ENCODE results near the gene PRSS53. TPM values are rescaled to one million over a fixed set of nuclear protein-coding genes. Genes with fewer than 3 reads are reported as not detected.
A peak's percentile ranks its signal among the peaks of the same experiment; 100 is the strongest.

Gene PRSS53
- total RNA-seq, 2 donors from 2014 or later, result 2.5 TPM

DNA sequence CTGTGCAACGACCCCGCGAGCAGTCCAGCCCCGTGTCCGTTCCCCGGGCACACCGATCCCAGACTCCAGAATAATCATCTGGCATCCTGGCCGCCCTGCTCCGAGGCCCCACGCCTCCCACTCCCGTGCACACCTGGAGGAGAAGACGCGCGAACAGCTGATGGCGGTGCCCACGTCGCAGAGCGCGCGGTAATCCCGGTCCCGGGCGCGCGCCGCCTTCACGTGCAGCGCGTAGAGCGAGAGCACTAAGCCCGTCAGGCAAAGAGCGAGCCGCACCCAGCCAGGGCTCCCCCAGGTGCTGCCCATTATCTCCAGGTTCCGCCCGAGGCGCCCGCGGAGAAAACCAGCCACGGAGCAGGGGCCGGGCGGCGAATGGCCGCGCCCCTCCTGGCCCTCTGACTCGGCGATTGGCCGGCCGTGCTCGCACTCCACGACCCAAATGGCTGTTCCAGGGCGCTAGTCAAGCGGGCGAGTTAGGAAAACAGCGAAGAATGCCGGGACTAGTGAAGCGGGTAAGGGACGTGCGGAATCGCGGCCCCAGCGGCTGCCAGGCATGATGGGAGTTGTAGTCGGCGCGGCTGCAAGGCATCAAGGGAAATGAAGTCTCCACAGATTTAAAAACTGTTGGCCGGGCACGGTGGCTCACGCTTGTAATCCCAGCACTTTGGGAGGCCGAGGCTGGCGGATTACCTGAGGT lies 5.8 kb upstream of the PRSS53 start, which contains the start of gene VKORC1:
Gene VKORC1 (minus strand): TSS at position 374 of the 697 bp plus-strand sequence. CDS start 68 bp downstream, at position 306.
- under 1% methylated on average over 56 of the region's 69 CpGs for WGBS
- Histone ChIP-seq H3K9me3 (no peaks in the 10 kb centered on the region), H3K4me1 (replicated peaks) (no peaks in the 10 kb centered on the region), H3K4me3 (peak within 1 kb of the TSS; percentile 58 to 60), H3K36me3 (peaks cover 0 to 3% of the 10 kb centered on the region in 2 donors), H3K27me3 (replicated peaks; ENCODE audit: insufficient read depth) (no peaks in the 10 kb centered on the region), H3K27ac (peak within 1 kb of the TSS; percentile 82)
- TF ChIP-seq POLR2A (IDR thresholded peaks at IDR 0.05) (peak; percentile 81), POLR2AphosphoS5 (IDR thresholded peaks at IDR 0.05) (peak; percentile 97)
- TF ChIP-seq, protein P1, sequence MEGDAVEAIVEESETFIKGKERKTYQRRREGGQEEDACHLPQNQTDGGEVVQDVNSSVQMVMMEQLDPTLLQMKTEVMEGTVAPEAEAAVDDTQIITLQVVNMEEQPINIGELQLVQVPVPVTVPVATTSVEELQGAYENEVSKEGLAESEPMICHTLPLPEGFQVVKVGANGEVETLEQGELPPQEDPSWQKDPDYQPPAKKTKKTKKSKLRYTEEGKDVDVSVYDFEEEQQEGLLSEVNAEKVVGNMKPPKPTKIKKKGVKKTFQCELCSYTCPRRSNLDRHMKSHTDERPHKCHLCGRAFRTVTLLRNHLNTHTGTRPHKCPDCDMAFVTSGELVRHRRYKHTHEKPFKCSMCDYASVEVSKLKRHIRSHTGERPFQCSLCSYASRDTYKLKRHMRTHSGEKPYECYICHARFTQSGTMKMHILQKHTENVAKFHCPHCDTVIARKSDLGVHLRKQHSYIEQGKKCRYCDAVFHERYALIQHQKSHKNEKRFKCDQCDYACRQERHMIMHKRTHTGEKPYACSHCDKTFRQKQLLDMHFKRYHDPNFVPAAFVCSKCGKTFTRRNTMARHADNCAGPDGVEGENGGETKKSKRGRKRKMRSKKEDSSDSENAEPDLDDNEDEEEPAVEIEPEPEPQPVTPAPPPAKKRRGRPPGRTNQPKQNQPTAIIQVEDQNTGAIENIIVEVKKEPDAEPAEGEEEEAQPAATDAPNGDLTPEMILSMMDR (IDR thresholded peaks at IDR 0.05), result peak in 2 of 4 experiments; percentile 34 to 46
- peak; percentile 96 for DNase-seq (ENCODE audit: low spot score)
- intact Hi-C loops (cut with DNase I), result loop anchor here (2.0 to 10.0 kb wide), 3 partner anchors 20 to 110 kb away; partner anchors contain the start of genes HSD3B7, ZNF646 and ZNF668

DNA sequence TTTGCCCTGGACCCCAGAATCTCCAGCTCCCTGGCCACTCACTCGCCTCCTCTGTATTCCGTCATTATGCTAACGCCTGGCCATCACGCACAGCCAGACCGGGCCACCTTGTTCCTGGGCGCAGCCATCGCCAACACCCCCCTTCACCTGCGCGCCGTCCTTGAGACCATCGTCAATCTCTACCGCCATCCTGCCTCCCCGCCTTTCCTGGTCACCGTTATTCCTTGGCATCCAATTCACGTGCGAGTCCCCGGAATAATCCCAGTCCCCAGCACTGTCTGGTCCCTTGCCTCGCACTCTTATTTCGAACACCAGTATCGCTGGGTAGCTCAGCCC lies 5.3 kb upstream of the PRSS53 start:
- H3K27ac ChIP-seq, result peak overlapping the region; percentile 82
- no peaks in the 10 kb centered on the region for H3K4me1 ChIP-seq (replicated peaks)
- H3K4me3 ChIP-seq, result peak overlapping the region; percentile 58 to 60
- peaks cover 0 to 3% of the 10 kb centered on the region in 2 donors for H3K36me3 ChIP-seq
- H3K27me3 ChIP-seq (replicated peaks; ENCODE audit: insufficient read depth), result no peaks in the 10 kb centered on the region
- 0% methylated on average over 20 of the region's 20 CpGs for WGBS
- no peak for DNase-seq (ENCODE audit: low spot score)
- H3K9me3 ChIP-seq, result no peaks in the 10 kb centered on the region
- TF ChIP-seq POLR2A (IDR thresholded peaks at IDR 0.05), result no peak
- TF ChIP-seq, protein P1 (IDR thresholded peaks at IDR 0.05), result no peak
- TF ChIP-seq POLR2AphosphoS5 (IDR thresholded peaks at IDR 0.05), result no peak
- intact Hi-C loops (cut with DNase I), result loop anchor here (2.0 to 10.0 kb wide), 3 partner anchors 19 to 109 kb away; partner anchors contain the start of genes HSD3B7, ZNF646 and ZNF668

DNA sequence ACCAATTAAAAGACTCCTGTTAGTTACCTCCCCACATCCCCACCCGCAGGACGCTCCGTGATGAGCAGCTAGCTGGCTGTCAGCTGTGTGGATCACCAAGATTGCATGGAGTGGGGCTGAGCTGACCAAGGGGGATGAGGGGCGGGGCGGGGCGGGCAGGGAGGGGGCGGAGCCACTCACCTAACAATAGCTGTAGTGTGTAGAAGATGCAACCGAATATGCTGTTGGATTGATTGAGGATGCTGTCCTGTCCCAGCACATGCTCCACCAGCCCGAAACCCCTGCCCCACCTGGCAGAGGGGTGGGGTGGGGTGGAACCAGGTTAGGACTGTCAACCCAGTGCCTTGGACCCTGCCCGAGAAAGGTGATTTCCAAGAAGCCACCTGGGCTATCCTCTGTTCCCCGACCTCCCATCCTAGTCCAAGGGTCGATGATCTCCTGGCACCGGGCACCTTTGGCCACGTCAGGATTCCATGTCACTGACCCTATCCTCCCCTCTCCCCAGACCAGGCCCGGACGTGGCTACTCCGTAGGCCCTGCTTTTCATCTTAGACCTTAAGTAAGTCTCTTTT lies 4.5 kb upstream of the PRSS53 start:
- no peak for DNase-seq (ENCODE audit: low spot score)
- intact Hi-C loops (cut with DNase I), result loop anchor here (5.0 to 10.0 kb wide), 2 partner anchors 49 to 108 kb away; partner anchors contain the start of gene HSD3B7
- no peak overlapping the region for H3K4me3 ChIP-seq

DNA sequence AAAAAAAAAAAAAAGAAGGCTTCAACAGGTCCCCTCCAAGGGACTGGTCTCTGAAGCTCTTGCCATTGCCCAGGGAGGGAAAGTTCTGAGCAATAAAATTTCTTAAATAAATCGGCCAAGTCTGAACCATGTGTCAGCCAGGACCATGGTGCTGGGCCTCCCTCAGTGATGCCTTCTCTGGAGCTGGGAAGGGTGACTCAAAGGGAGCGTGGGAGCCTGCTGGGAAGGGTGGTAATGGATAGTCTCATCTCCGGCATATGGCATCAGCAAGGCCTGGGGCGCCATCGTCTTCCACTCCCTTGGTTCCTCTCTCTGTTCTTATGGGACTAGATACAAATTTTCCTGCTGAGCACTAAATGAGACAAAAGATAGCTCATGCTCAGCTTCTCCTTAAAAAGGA lies 3.6 kb upstream of the PRSS53 start:
- Histone ChIP-seq H3K4me1 (replicated peaks) (no peaks in the 10 kb centered on the region), H3K27me3 (replicated peaks; ENCODE audit: insufficient read depth) (no peaks in the 10 kb centered on the region), H3K27ac (no peak overlapping the region), H3K9me3 (no peaks in the 10 kb centered on the region), H3K4me3 (no peak overlapping the region), H3K36me3 (peaks cover 0 to 3% of the 10 kb centered on the region in 2 donors)
- no peak for DNase-seq (ENCODE audit: low spot score)
- WGBS, result 92% methylated on average over 5 of the region's 5 CpGs
- TF ChIP-seq POLR2A (IDR thresholded peaks at IDR 0.05) (no peak), POLR2AphosphoS5 (IDR thresholded peaks at IDR 0.05) (no peak)
- intact Hi-C loops (cut with DNase I), result loop anchor here (5.0 to 10.0 kb wide), 2 partner anchors 50 to 108 kb away; partner anchors contain the start of gene HSD3B7

More for the DNA sequence above, 4.5 kb upstream of the PRSS53 start:
- no peaks in the 10 kb centered on the region for H3K4me1 ChIP-seq (replicated peaks)
- peaks cover 0 to 3% of the 10 kb centered on the region in 2 donors for H3K36me3 ChIP-seq
- TF ChIP-seq, protein P1 (IDR thresholded peaks at IDR 0.05), result no peak
- TF ChIP-seq POLR2AphosphoS5 (IDR thresholded peaks at IDR 0.05), result no peak
- H3K27me3 ChIP-seq (replicated peaks; ENCODE audit: insufficient read depth), result no peaks in the 10 kb centered on the region
- 28% methylated on average over 16 of the region's 17 CpGs for WGBS
- H3K9me3 ChIP-seq, result no peaks in the 10 kb centered on the region
- no peak overlapping the region for H3K27ac ChIP-seq

DNA sequence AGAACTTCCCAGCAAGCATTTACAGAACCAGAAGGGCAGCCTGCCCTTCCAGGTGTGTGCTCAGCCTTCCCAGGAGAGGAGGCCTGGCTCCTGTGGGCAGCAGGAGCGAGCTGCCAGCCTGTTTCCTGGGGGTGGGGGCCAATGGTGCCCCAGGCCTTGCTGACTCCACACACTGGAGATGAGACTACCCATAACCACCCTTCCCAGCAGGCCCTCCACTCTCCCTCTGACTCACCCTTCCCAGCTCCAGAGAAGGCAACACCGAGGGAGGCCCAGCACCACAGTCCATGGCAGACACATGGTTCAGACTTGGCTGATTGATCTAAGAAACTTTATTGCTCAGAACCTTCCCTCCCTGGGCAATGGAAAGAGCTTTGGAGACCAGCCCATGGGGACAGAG lies 1.8 kb upstream of the PRSS53 start:
- 79% methylated on average over 2 of the region's 2 CpGs for WGBS
- Histone ChIP-seq H3K27ac (no peak overlapping the region), H3K36me3 (peaks cover 0 to 3% of the 10 kb centered on the region in 2 donors), H3K4me1 (replicated peaks) (no peaks in the 10 kb centered on the region), H3K9me3 (no peaks in the 10 kb centered on the region), H3K4me3 (no peak overlapping the region), H3K27me3 (replicated peaks; ENCODE audit: insufficient read depth) (no peaks in the 10 kb centered on the region)
- intact Hi-C loops (cut with DNase I), result loop anchor here (5.0 to 10.0 kb wide), 2 partner anchors 52 to 106 kb away; partner anchors contain the start of gene HSD3B7
- no peak for DNase-seq (ENCODE audit: low spot score)
- TF ChIP-seq POLR2A (IDR thresholded peaks at IDR 0.05) (no peak), POLR2AphosphoS5 (IDR thresholded peaks at IDR 0.05) (no peak)
- TF ChIP-seq, protein P1 (IDR thresholded peaks at IDR 0.05), result no peak
